ENCODE results near the gene ATXN10.

ATXN10 gene

DNA sequence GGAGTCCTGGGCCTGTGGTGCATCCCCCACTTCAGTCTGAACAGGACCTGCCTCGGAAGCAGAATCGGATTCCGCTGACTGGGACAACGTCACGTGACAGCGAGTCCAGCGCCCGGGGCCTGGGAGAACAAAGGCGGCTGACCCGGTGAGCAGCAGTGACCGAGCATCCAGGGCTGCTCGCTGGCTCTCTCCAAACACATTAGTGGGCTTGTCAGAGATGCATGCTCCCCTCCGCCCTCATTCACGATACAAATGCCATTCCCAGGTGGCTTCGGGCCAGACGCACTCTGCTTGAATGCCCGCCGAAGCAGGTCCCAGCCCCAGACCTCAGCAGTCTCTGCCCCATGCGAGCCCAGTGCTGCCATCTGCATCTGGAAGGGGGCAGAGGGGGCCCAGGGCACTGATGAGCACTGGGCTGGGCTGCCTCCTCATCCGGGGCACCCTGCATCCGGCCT, 214.3 kb downstream of the ATXN10 start:
- Mint-ChIP-seq H3K36me3 (ENCODE audit: low read depth) (no peaks in the 10 kb centered on the region), H3K9me3 (no peaks in the 10 kb centered on the region), H3K27ac (no peak overlapping the region), H3K27me3 (ENCODE audit: low read depth) (peaks cover 20% of the 10 kb centered on the region), H3K4me3 (no peak overlapping the region), H3K4me1 (no peaks in the 10 kb centered on the region)
- TF ChIP-seq, protein P1, sequence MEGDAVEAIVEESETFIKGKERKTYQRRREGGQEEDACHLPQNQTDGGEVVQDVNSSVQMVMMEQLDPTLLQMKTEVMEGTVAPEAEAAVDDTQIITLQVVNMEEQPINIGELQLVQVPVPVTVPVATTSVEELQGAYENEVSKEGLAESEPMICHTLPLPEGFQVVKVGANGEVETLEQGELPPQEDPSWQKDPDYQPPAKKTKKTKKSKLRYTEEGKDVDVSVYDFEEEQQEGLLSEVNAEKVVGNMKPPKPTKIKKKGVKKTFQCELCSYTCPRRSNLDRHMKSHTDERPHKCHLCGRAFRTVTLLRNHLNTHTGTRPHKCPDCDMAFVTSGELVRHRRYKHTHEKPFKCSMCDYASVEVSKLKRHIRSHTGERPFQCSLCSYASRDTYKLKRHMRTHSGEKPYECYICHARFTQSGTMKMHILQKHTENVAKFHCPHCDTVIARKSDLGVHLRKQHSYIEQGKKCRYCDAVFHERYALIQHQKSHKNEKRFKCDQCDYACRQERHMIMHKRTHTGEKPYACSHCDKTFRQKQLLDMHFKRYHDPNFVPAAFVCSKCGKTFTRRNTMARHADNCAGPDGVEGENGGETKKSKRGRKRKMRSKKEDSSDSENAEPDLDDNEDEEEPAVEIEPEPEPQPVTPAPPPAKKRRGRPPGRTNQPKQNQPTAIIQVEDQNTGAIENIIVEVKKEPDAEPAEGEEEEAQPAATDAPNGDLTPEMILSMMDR (IDR thresholded peaks at IDR 0.05; ENCODE audit: unreplicated experiment in 3 of 3): no peak

DNA sequence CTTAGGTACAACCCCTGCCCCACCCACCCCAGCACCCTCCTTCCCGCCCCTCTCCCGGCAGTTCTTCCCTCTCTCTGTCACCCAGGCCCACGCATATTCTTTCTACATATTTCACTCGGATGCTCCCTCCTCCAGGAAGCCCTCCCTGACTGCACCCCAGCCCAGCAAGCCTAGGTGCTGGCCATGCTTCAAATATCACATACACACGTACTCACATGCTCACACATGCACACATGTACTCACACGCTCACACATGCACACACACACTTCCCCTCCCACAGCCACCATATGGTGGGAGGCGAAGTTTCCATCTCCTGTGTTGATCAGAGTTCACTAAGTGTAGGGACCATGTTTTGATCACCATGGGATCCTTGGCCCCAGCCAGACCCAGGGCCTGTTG, 214.9 kb downstream of the ATXN10 start:
- Mint-ChIP-seq H3K36me3 (ENCODE audit: low read depth) (no peaks in the 10 kb centered on the region), H3K9me3 (no peaks in the 10 kb centered on the region), H3K4me1 (no peaks in the 10 kb centered on the region), H3K27ac (no peak overlapping the region), H3K27me3 (ENCODE audit: low read depth) (peaks cover 14% of the 10 kb centered on the region), H3K4me3 (no peak overlapping the region)
- TF ChIP-seq, protein P1 (IDR thresholded peaks at IDR 0.05; ENCODE audit: unreplicated experiment in 3 of 3): no peak

DNA sequence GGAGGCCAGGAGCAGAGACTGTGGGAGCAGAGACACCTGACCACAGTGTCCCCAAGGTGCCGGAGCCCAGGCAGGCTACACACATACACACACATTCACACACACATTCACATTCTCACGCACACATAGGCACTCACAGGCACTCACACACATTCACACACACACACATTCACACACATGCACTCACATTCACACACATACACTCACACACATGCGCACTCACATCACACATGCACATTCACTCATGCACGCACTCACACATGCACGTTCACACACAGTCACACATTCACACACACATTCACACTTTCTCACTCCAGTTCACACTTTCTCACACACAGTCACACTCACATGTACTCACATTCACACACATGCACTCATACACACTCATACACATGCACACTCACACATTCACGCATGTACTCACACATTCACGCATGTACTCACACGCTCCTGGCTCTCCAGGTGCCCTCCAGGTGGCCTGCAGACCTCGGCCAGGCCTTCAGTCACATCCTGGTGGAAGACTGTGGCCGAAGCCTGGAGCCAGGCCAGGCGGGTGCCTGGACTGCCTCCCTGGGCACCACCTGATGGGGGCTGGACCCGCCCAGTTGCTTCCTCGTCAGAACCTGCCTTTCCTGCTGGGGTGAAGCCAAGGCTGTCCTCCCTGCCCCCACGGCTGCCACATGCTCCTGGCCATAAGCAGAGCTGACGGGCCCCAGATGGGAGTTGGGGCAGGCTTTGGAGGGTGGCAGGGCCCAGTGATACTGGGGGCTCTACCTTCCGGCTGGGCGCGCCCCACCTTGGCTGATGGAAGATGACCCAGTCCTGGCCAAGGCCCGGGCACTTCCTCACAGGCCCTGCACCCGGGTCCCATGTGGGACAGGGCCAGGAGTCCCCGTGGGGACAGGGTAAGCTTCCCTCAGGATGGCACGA, 215.8 kb downstream of the ATXN10 start:
- TF ChIP-seq, protein P1 (IDR thresholded peaks at IDR 0.05; ENCODE audit: unreplicated experiment in 3 of 3): no peak
- no peak overlapping the region for H3K27ac Mint-ChIP-seq
- H3K36me3 Mint-ChIP-seq (ENCODE audit: low read depth): no peaks in the 10 kb centered on the region
- H3K4me1 Mint-ChIP-seq: no peaks in the 10 kb centered on the region
- H3K9me3 Mint-ChIP-seq: no peaks in the 10 kb centered on the region
- no peak overlapping the region for H3K4me3 Mint-ChIP-seq
- H3K27me3 Mint-ChIP-seq (ENCODE audit: low read depth): peaks cover 6% of the 10 kb centered on the region

DNA sequence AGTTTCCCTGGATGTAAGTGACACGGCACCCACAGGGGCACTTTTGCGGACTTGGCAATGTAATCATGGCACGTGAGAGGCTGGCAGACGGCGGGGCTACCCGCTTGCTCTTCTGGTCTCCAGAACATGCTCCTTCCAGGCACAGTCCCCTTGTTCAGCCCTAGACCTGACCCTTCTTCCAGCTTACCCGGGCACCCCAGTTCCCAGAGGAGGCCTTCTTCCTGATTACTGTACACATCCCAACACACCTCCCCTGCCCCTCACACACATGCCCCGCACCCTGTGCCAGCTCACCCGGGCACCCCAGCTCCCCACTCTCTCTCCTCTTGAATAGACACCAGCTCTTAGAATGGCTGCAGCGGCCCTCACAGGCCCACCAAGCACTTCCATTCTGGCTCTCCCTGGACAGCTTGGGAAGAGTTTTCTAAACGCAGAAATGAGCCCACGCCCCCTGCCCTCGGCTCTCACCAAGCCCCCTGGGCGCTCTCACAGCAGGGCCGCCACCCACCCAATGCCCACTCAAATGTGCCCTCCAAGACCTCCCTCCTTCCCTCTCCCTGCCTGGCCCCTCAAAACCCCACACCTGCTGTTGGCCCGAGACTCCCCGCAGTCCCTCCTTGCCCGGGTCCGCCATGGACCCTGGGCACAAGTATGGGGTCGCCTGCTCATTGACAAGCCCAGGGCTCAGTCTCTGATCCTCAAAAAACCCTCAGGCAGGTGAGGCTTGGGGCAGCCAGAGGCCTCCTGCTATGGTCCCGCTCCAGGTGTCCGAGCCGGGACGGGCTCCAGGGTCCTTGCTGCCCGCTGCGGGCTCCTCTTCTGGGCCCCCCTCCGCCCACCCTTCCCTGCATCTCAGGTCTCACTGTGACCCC, 216.8 kb downstream of the ATXN10 start:
- no peak overlapping the region for H3K27ac Mint-ChIP-seq
- peaks cover 4% of the 10 kb centered on the region for H3K27me3 Mint-ChIP-seq (ENCODE audit: low read depth)
- no peaks in the 10 kb centered on the region for H3K4me1 Mint-ChIP-seq
- TF ChIP-seq, protein P1 (IDR thresholded peaks at IDR 0.05; ENCODE audit: unreplicated experiment in 3 of 3): no peak
- H3K4me3 Mint-ChIP-seq: no peak overlapping the region
- H3K9me3 Mint-ChIP-seq: no peaks in the 10 kb centered on the region
- H3K36me3 Mint-ChIP-seq (ENCODE audit: low read depth): no peaks in the 10 kb centered on the region

DNA sequence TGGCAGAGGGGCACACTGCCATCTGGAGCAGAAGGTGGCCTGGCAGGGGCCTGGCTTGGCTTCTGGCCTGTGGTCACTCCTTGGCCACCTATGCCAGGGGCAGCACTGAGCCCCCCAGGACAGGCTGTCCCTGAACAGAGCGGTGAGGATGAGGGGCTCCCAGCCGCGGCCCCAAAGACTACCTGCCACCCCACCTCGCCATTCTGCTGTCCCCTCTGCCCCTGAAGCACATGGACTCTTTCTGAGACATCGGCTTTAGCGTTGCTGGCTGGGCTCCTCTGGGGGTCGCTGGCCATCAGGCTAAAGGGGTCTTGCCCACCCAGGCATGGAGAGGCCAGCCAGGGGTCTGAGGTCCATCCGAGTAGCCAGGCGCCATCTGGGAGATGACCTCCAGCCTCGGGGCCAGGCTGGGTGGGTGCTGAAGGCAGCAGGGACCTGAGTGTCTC, 217.5 kb downstream of the ATXN10 start:
- Mint-ChIP-seq H3K9me3 (no peaks in the 10 kb centered on the region), H3K4me3 (no peak overlapping the region), H3K4me1 (no peaks in the 10 kb centered on the region), H3K36me3 (ENCODE audit: low read depth) (no peaks in the 10 kb centered on the region), H3K27ac (no peak overlapping the region), H3K27me3 (ENCODE audit: low read depth) (no peaks in the 10 kb centered on the region)
- TF ChIP-seq, protein P1 (IDR thresholded peaks at IDR 0.05; ENCODE audit: unreplicated experiment in 3 of 3): no peak
